Endodermal cell (in vitro differentiated cells): ENCODE measurements around the gene KCTD21. TPM values are rescaled to one million over a fixed set of nuclear protein-coding genes. Genes with fewer than 3 reads are reported as not detected.
"Not testable (repeated sequence)": the region's sequence is repeated elsewhere in the genome, so short reads cannot be mapped to it uniquely, and the experiment has no call there.

Source experiments
- DNase-seq: peaks from one replicate; pipeline ENCODE4 v3.0.0-alpha.2; 2017
- H3K27ac ChIP-seq: 2 replicates; pipeline ENCODE4 v1.5.1; 2013; ENCODE audit warnings: mild to moderate bottlenecking, low read depth, low read length, moderate library complexity
- H3K27me3 ChIP-seq: 2 replicates; pipeline ENCODE4 v1.6.1; 2013; ENCODE audit warnings: mild to moderate bottlenecking, low read length, moderate library complexity; ENCODE audit not compliant: insufficient read depth, control insufficient read depth, poor library complexity, severe bottlenecking
- H3K36me3 ChIP-seq: 2 replicates; pipeline ENCODE4 v1.7.0; 2013; ENCODE audit warnings: mild to moderate bottlenecking, low read length, moderate library complexity; ENCODE audit not compliant: control insufficient read depth, insufficient read depth
- H3K4me1 ChIP-seq: one replicate; pipeline ENCODE4 v1.7.0; 2013; ENCODE audit warnings: low read length; ENCODE audit not compliant: control insufficient read depth, insufficient read depth
- H3K4me3 ChIP-seq: 2 replicates; pipeline ENCODE4 v1.5.1; 2013; ENCODE audit warnings: mild to moderate bottlenecking, low read length, moderate library complexity
- H3K9ac ChIP-seq: 2 replicates; pipeline ENCODE4 v1.6.1; 2013; ENCODE audit warnings: mild to moderate bottlenecking, low read length, moderate library complexity; ENCODE audit not compliant: poor library complexity, severe bottlenecking; ENCODE audit errors: extremely low read depth
- H3K9me3 ChIP-seq: 2 replicates; pipeline ENCODE4 v1.6.1; 2013; ENCODE audit warnings: mild to moderate bottlenecking, low read length, moderate library complexity; ENCODE audit not compliant: control insufficient read depth
- H3K27ac Mint-ChIP-seq: 2 replicates; pipeline ENCODE4 v1.8.0; 2020; ENCODE audit warnings: mixed read lengths
- H3K27me3 Mint-ChIP-seq: 2 replicates; pipeline ENCODE4 v1.8.0; 2021; ENCODE audit warnings: mild to moderate bottlenecking, mixed read lengths; ENCODE audit not compliant: insufficient read depth
- H3K36me3 Mint-ChIP-seq: 2 replicates; pipeline ENCODE4 v1.8.0; 2020; ENCODE audit warnings: low read depth, mixed read lengths
- H3K4me1 Mint-ChIP-seq: 2 replicates; pipeline ENCODE4 v1.8.0; 2020; ENCODE audit warnings: mixed read lengths
- H3K4me3 Mint-ChIP-seq: 2 replicates; pipeline ENCODE4 v1.8.0; 2020; ENCODE audit warnings: mild to moderate bottlenecking, moderate library complexity, mixed read lengths
- H3K9me3 Mint-ChIP-seq: 2 replicates; pipeline ENCODE4 v1.8.0; 2020; ENCODE audit warnings: mild to moderate bottlenecking, mixed read lengths
- WGBS, 2 experiments: methylation state at CpG; one replicate each; pipeline versions ENCODE4 v1.1.5 to v1.1.7; 2013; ENCODE audit warnings: missing lambda C conversion rate in 2 of 2, mixed read lengths in 1 of 2; ENCODE audit not compliant: insufficient coverage in 1 of 2, insufficient read length in 1 of 2; 5-methylcytosine and 5-hydroxymethylcytosine counted together
- total RNA-seq, 2 donors: library from RNA; stranded (reverse); fragmentation: NEBNext Ultra II Directional in 1 of 2; extraction: Animal tissue kit (Norgen Biotek cat#: 25700) in 1 of 2; gene quantifications; 2 replicates in 1 of 2; 3 replicates in 1 of 2; pipeline ENCODE4 v1.2.1, GENCODE V29; 2021
- TF ChIP-seq, protein P1 (sequence below): fragments of 200-600 bp; sonication (generic); conservative IDR thresholded peaks from 2 replicates; pipeline ENCODE4 v1.5.0; 2021; ENCODE audit warnings: antibody characterized with exemption, mild to moderate bottlenecking

Gene KCTD21
- total RNA-seq, 2 donors from 2014 or later = 4.1 to 4.6 TPM

DNA sequence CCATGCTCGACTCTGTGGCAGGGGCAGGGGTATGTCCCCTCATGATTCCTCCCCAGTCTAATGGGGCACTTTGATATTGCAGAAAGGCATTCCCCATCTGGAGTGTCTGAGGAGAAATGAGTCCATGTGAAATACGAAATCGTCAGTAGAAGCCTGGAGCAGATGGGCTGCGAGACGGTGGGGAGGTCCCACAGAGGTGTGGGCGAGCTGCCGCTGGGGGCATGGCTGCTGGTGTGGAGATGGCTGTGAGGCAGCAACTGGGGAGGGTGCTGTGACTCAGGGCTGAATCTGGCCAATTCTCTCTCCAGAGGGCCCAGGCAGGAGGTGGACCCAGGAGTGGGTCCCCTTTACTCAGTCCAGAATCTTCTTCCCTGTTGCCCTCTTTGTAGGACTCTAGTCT is 11.2 kb downstream of the KCTD21 start:
- no peaks in the 10 kb centered on the region for H3K9me3 Mint-ChIP-seq
- Histone ChIP-seq H3K27me3 (no peaks in the 10 kb centered on the region), H3K4me1 (peaks cover 11% of the 10 kb centered on the region), H3K9me3 (no peaks in the 10 kb centered on the region), H3K4me3 (no peak overlapping the region), H3K36me3 (peaks cover 5% of the 10 kb centered on the region), H3K27ac (no peak overlapping the region), H3K9ac (no peak overlapping the region)
- TF ChIP-seq, protein P1, sequence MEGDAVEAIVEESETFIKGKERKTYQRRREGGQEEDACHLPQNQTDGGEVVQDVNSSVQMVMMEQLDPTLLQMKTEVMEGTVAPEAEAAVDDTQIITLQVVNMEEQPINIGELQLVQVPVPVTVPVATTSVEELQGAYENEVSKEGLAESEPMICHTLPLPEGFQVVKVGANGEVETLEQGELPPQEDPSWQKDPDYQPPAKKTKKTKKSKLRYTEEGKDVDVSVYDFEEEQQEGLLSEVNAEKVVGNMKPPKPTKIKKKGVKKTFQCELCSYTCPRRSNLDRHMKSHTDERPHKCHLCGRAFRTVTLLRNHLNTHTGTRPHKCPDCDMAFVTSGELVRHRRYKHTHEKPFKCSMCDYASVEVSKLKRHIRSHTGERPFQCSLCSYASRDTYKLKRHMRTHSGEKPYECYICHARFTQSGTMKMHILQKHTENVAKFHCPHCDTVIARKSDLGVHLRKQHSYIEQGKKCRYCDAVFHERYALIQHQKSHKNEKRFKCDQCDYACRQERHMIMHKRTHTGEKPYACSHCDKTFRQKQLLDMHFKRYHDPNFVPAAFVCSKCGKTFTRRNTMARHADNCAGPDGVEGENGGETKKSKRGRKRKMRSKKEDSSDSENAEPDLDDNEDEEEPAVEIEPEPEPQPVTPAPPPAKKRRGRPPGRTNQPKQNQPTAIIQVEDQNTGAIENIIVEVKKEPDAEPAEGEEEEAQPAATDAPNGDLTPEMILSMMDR = no peak
- peaks cover 35% of the 10 kb centered on the region for H3K4me1 Mint-ChIP-seq
- H3K27ac Mint-ChIP-seq = no peak overlapping the region
- peaks cover 14% of the 10 kb centered on the region for H3K36me3 Mint-ChIP-seq
- 90 to 94% methylated on average over 2 to 7 of the region's 7 CpGs for WGBS, 2 experiments
- H3K4me3 Mint-ChIP-seq = no peak overlapping the region
- no peak for DNase-seq
- no peaks in the 10 kb centered on the region for H3K27me3 Mint-ChIP-seq

DNA sequence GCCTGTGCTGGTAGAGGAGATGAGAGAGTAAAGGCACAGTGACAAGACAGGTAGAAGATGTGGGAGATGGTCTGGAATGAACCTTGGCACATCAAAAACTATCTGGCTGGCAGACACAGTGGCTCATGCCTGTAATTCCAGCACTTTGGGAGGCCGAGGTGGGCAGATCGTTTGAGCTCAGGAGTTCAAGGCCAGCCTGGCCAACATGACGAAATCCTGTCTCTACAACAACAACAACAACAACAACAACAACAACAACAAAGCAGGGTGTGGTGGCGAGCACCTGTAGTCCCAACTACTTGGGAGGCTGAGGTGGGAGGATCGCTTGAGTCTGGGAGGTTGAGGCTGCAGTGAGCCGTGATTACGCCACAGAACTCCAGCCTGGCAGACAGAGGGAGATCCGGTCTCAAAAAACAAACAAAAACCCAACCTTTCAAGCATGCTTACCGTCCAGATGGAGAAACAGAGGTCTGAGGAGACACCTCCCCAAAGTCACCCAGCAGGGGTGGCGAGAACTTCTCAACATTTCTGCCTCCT is 11.8 kb downstream of the KCTD21 start:
- Mint-ChIP-seq H3K27ac (no peak overlapping the region), H3K4me1 (peaks cover 35% of the 10 kb centered on the region), H3K27me3 (no peaks in the 10 kb centered on the region), H3K4me3 (no peak overlapping the region), H3K9me3 (no peaks in the 10 kb centered on the region), H3K36me3 (peaks cover 14% of the 10 kb centered on the region)
- Histone ChIP-seq H3K9me3 (no peaks in the 10 kb centered on the region), H3K27ac (no peak overlapping the region), H3K4me3 (no peak overlapping the region), H3K4me1 (peaks cover 11% of the 10 kb centered on the region), H3K27me3 (no peaks in the 10 kb centered on the region), H3K36me3 (peaks cover 5% of the 10 kb centered on the region), H3K9ac (no peak overlapping the region)
- TF ChIP-seq, protein P1 = no peak
- DNase-seq = no peak
- 92% methylated on average over 6 to 10 of the region's 10 CpGs for WGBS, 2 experiments

DNA sequence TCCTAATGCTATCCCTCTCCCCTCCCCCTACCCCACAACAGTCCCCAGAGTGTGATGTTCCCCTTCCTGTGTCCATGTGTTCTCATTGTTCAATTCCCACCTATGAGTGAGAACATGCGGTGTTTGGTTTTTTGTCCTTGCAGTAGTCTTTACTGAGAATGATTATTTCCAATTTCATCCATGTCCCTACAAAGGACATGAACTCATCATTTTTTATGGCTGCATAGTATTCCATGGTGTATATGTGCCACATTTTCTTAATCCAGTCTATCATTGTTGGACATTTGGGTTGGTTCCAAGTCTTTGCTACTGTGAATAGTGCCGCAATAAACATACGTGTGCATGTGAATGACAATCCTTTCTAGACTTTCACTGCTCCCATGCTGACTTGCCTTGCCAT is 12.6 kb downstream of the KCTD21 start:
- H3K27me3 ChIP-seq, H3K9ac ChIP-seq, H3K27me3 Mint-ChIP-seq, H3K4me3 ChIP-seq, DNase-seq, H3K9me3 Mint-ChIP-seq, H3K27ac Mint-ChIP-seq, H3K36me3 ChIP-seq, H3K9me3 ChIP-seq, H3K4me3 Mint-ChIP-seq, H3K27ac ChIP-seq: not testable (repeated sequence)
- Mint-ChIP-seq H3K4me1 (peaks cover 31% of the 10 kb centered on the region), H3K36me3 (peaks cover 14% of the 10 kb centered on the region)
- 94 to 100% methylated on average over 2 of the region's 3 CpGs for WGBS, 2 experiments
- H3K4me1 ChIP-seq = peaks cover 11% of the 10 kb centered on the region

DNA sequence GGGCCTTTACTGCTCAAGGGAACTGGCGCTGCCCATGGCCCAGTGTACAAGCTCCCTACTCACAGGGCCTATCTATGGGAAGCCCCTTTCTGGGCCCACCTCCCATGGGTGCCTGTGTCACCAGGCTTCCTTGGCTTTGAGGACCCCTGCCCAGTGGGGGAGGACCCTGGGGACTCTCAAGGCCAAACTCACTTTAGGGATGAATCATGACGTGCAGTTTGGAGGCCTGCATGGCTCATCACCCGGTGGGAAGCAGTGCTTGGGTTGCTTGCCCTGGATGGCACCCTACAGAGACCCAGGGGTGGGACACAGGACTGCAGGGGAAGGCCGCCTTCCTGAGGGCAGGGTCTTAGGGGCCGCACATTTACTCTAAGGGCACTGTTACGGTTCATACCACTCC is 16.5 kb downstream of the KCTD21 start:
- Mint-ChIP-seq H3K9me3 (no peaks in the 10 kb centered on the region), H3K27me3 (no peaks in the 10 kb centered on the region), H3K27ac (no peak overlapping the region), H3K4me1 (peaks cover 14% of the 10 kb centered on the region), H3K4me3 (no peak overlapping the region), H3K36me3 (peaks cover 14% of the 10 kb centered on the region)
- 84 to 89% methylated on average over 3 to 6 of the region's 6 CpGs for WGBS, 2 experiments
- Histone ChIP-seq H3K27ac (no peak overlapping the region), H3K36me3 (peaks cover 5% of the 10 kb centered on the region), H3K4me3 (no peak overlapping the region), H3K4me1 (peaks cover 3% of the 10 kb centered on the region), H3K27me3 (no peaks in the 10 kb centered on the region), H3K9ac (no peak overlapping the region), H3K9me3 (no peaks in the 10 kb centered on the region)
- TF ChIP-seq, protein P1 = no peak
- no peak for DNase-seq
